ENCODE measurements around the gene SRGN.

SRGN gene

GRCh38 chr10:69142983-69143382 lies 55.1 kb downstream of the SRGN start:
- DNase-seq = no peak

- no peak for DNase-seq
Measured at GRCh38 chr10:69145329-69145728, 57.4 kb downstream of the SRGN start.

GRCh38 chr10:69145864-69146263 lies 58.0 kb downstream of the SRGN start:
- DNase-seq = no peak

- DNase-seq = no peak
Measured at GRCh38 chr10:69146759-69147158, 58.9 kb downstream of the SRGN start.

- DNase-seq = no peak
Measured at GRCh38 chr10:69151984-69152383, 64.1 kb downstream of the SRGN start.

GRCh38 chr10:69153227-69153626 lies 65.3 kb downstream of the SRGN start:
- no peak for DNase-seq

All from activated CD8-positive, alpha-beta memory T cell treated with anti-CD3 and anti-CD28 coated beads, Interleukin-2, amount 50 U/mL, for 48 hours (primary cell).